GM18505 (cell line): ENCODE data around the gene TBC1D5.
"Not testable (repeated sequence)": the region's sequence is repeated elsewhere in the genome, so short reads cannot be mapped to it uniquely, and the experiment has no call there.

ENCODE experiments used
- ATAC-seq: cut with Tn5 transposase; IDR thresholded peaks from one replicate; pipeline ENCODE4 v1.9.1; 2021; ENCODE audit not compliant: unreplicated experiment
- POLR2A ChIP-seq: IDR thresholded peaks from 4 replicates; pipeline ENCODE4 v1.6.1; 2011; ENCODE audit warnings: borderline replicate concordance; ENCODE audit not compliant: insufficient read depth, insufficient read length; ENCODE audit errors: extremely low read depth

The TBC1D5 gene

GRCh38 chr3:17411157-17411877 lies 331.1 kb downstream of the TBC1D5 start:
- no peak for TF ChIP-seq POLR2A

DNA sequence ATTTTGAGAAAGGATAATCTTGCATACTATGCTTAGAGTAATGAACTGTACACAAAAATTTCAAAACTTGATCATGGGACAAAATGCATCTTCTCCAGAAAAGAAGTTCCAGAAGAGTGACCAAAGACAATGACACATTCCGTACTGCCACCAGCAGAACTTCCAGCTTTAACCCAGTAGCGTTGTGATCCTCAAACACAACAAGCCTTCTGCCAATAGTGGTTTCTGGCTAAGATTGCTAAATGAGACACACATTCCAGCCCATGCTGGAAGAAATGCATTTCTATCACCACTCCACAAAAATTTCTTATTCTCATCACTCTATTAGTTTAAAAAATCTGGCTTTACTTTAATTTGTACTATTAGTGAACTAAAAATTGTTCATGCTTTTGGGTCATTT lies 334.9 kb downstream of the TBC1D5 start:
- no peak for TF ChIP-seq POLR2A
- ATAC-seq = no peak

More at GRCh38 chr3:17411157-17411877, 331.1 kb downstream of the TBC1D5 start:
- ATAC-seq = no peak

GRCh38 chr3:17404548-17404947 lies 337.9 kb downstream of the TBC1D5 start:
- TF ChIP-seq POLR2A = no peak
- ATAC-seq = no peak

DNA sequence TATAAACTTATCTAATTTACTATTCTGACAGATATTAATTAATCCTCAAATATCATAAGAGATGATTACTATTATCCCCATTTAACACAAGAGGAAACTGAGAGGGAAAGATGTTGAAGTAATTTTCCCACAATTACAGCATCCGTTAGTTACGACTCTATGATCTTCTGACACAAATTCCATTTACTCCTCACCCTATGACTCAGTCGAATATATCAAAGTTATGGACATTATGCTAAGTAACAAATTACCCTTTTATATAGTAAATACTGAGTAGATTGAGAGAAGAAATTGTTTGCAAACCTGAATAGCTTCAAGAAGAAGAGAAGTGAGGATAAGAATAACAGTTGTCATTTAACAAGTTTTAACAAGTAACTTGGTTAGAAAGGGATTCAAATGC lies 340.0 kb downstream of the TBC1D5 start:
- ATAC-seq = no peak
- TF ChIP-seq POLR2A = no peak

DNA sequence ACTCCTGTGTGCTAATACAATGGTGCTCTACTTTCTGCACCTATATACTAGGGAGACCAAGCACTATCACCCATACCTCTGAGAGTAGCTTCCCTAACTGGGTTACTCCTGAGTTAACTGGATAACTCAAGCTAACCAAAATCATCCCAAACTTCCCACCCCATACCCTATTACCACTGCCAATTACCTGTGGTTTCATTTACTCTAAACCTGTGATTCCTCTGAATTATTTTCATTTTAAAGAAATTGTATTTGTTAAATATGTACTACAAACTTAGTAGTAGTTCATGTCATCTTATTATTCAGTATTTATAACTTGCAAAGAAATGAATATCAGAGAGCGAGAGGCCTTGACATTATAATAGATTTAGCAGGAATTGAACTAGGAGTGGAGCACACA lies 340.5 kb downstream of the TBC1D5 start:
- TF ChIP-seq POLR2A = no peak
- ATAC-seq = no peak

- no peak for TF ChIP-seq POLR2A
- ATAC-seq = peak; percentile 37
Observed at GRCh38 chr3:17399586-17399985, 342.8 kb downstream of the TBC1D5 start.

- TF ChIP-seq POLR2A = no peak
- peak; percentile 94 for ATAC-seq
Observed at GRCh38 chr3:17398959-17399551, 343.4 kb downstream of the TBC1D5 start.

- ATAC-seq = no peak
- TF ChIP-seq POLR2A = no peak
Observed at GRCh38 chr3:17396036-17396435, 346.4 kb downstream of the TBC1D5 start.

GRCh38 chr3:17394541-17395155 lies 347.8 kb downstream of the TBC1D5 start:
- no peak for ATAC-seq
- no peak for TF ChIP-seq POLR2A

GRCh38 chr3:17392516-17392915 lies 349.9 kb downstream of the TBC1D5 start:
- not testable (repeated sequence) for ATAC-seq

- TF ChIP-seq POLR2A = no peak
- no peak for ATAC-seq
Observed at GRCh38 chr3:17390785-17391184, 351.6 kb downstream of the TBC1D5 start.

DNA sequence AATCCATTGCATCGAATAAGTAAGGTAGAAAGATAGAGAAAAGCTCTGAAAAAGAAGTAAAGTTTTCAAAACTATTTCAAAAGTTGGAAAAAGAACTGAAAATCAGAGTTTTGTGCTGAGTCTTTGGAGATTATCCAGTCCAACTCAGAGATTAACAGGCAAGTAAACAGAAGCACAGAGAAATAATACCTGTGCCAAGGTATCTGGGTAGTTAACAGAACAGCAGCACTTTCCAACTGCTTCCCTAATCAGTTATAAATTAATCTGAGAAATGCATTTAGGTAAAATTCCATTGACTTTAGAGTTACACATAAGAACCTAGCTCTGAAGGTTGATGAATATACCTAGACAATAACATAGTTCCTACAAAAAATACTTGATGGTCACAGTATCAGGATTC lies 355.3 kb downstream of the TBC1D5 start:
- ATAC-seq = no peak
- TF ChIP-seq POLR2A = no peak

DNA sequence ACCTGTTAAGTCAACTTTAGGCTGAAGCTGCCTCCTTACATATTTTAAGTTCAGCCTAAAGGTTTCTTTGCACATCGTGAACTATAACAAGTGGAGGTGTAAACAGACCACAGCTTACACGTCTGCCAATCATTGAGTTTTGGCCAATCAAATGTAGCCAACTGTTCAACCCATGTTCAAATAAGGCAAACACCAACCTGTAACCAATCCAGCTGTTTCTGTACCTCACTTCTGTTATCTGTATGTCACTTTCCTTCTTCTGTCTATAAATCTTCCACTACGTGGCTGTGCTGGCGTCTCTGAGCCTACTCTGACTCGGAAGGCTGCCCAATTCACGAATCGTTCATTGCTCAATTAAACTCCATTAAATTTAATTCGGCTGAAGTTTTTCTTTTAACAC lies 356.0 kb downstream of the TBC1D5 start:
- ATAC-seq = no peak
- TF ChIP-seq POLR2A = no peak
